ENCODE results near the gene PCDHGA3.
"Not testable (repeated sequence)": the region's sequence is repeated elsewhere in the genome, so short reads cannot be mapped to it uniquely, and the experiment has no call there.

Gene PCDHGA3

GRCh38 chr5:141349917-141350619, 6.4 kb downstream of the PCDHGA3 start, which contains the start of gene PCDHGB1:
Gene PCDHGB1, plus strand, starts transcription at chr5:141350099. Its CDS starts 162 bp downstream, at chr5:141350261.
- DNase-seq (ENCODE audit: low read depth) = no peak

GRCh38 chr5:141351591-141351990, 8.0 kb downstream of the PCDHGA3 start:
- DNase-seq (ENCODE audit: low read depth) = no peak

DNA sequence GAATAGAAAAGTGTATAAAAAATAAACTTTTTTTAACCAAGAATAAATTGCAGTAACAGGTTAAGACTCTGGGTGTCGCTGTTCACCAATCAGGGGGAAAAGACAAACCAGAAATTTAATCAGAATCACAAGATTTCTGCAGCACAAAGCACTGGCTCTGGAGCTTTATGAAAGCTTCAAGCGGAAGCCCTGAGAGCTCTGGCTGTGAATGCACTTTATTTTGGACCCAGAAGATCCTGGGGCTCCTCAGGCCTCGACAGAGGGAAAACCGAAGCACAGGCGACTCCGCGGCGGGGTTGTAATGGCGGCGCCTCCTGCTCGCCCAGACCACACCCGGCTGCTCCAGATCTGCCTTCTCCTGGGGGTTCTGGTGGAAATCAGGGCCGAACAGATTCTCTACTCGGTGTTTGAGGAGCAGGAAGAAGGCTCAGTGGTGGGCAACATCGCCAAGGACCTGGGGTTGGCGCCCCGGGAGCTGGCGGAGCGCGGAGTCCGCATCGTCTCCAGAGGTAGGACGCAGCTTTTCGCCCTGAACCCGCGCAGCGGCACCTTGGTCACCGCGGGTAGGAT, 11.4 kb downstream of the PCDHGA3 start, which contains the start of gene PCDHGA4:
PCDHGA4 (plus strand) TSS at position 122 of the 570 bp plus-strand sequence; CDS start at position 209, 87 bp downstream.
- DNase-seq (ENCODE audit: low read depth) = no peak

GRCh38 chr5:141355641-141356040, 12.0 kb downstream of the PCDHGA3 start:
- DNase-seq (ENCODE audit: low read depth) = no peak

DNA sequence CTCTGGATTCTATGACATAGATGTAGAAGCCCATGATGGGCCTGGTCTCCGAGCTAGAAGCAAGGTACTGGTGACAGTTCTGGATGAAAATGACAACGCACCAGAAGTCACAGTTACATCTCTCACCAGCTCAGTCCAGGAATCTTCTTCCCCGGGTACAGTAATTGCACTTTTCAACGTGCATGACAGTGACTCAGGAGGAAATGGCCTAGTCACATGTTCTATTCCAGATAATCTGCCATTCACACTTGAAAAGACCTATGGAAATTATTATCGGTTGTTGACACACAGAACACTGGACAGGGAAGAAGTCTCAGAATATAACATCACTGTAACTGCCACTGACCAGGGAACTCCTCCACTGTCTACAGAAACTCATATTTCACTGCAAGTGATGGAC, 12.5 kb downstream of the PCDHGA3 start:
- DNase-seq (ENCODE audit: low read depth) = no peak

GRCh38 chr5:141356950-141357349, 13.3 kb downstream of the PCDHGA3 start:
- no peak for DNase-seq (ENCODE audit: low read depth)

DNA sequence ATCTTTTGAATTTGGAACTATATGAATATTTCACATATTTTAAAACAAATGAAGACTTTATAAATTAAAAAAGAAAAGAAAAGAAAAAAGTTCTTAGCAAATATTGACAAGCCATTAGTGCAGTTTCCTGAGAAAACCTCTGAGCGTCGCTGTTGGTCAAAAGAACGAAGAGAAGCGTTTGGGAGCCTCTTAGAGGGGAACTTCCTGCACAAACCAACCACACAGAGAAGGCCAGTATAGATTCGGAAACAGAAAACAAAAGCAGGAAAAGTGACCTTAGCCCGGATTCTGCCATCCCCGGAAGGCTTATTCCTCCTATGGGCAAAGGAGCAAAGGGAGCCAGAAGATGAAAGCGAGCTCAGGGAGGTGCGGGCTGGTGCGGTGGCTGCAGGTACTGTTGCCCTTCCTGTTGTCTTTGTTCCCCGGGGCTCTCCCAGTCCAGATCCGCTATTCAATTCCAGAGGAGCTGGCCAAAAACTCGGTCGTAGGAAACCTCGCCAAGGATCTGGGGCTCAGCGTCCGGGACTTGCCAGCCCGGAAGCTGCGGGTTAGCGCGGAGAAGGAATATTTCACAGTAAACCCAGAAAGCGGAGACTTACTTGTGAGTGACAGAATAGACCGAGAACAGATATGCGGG, 16.3 kb downstream of the PCDHGA3 start, which contains the start of gene PCDHGB2:
PCDHGB2 (plus strand) TSS at position 205 of the 637 bp plus-strand sequence; CDS start at position 347, 142 bp downstream.
- DNase-seq (ENCODE audit: low read depth) = no peak

DNA sequence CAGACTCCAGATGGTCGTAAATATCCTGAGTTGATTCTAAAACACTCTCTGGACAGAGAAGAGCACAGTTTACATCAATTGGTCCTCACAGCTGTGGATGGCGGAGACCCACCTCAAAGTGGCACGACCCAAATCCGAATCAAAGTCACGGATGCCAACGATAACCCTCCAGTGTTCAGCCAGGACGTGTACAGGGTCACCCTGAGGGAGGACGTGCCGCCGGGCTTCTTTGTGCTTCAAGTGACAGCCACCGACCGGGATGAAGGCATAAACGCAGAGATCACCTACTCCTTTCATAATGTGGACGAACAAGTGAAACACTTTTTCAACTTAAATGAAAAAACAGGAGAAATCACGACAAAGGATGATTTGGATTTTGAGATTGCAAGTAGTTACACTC, 17.1 kb downstream of the PCDHGA3 start:
- no peak for DNase-seq (ENCODE audit: low read depth)

DNA sequence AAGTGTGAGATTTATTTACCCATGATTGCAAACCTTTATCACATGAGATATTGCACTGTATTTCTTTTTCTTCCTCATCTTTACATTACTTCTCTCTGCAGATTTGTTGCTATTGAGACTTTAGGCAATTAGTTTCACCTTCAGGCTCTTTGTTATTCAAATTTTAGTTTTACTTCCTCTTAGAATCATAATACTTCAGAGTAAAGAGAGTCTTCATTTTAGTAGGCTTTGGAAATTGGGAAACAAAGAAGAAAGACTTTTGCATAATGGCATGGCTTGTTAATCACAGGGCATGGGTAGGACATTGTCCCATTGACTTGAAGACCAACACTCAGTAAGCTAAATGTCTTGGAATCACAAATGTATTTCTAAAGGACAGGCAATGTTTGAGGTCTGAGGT, 19.1 kb downstream of the PCDHGA3 start:
- DNase-seq (ENCODE audit: low read depth) = no peak

- no peak for DNase-seq (ENCODE audit: low read depth)
These were observed 20.5 kb downstream of the PCDHGA3 start, which contains the start of gene PCDHGA5 for GRCh38 chr5:141363952-141364660. Gene PCDHGA5, plus strand, starts transcription at chr5:141364162. Its CDS starts 169 bp downstream, at chr5:141364331.

GRCh38 chr5:141366016-141366896, 22.6 kb downstream of the PCDHGA3 start:
- no peak for DNase-seq (ENCODE audit: low read depth)

GRCh38 chr5:141369994-141370848, 26.6 kb downstream of the PCDHGA3 start, which contains the start of gene PCDHGB3:
Gene PCDHGB3, plus strand, starts transcription at chr5:141370242. Its CDS starts 153 bp downstream, at chr5:141370395.
- no peak for DNase-seq (ENCODE audit: low read depth)

DNA sequence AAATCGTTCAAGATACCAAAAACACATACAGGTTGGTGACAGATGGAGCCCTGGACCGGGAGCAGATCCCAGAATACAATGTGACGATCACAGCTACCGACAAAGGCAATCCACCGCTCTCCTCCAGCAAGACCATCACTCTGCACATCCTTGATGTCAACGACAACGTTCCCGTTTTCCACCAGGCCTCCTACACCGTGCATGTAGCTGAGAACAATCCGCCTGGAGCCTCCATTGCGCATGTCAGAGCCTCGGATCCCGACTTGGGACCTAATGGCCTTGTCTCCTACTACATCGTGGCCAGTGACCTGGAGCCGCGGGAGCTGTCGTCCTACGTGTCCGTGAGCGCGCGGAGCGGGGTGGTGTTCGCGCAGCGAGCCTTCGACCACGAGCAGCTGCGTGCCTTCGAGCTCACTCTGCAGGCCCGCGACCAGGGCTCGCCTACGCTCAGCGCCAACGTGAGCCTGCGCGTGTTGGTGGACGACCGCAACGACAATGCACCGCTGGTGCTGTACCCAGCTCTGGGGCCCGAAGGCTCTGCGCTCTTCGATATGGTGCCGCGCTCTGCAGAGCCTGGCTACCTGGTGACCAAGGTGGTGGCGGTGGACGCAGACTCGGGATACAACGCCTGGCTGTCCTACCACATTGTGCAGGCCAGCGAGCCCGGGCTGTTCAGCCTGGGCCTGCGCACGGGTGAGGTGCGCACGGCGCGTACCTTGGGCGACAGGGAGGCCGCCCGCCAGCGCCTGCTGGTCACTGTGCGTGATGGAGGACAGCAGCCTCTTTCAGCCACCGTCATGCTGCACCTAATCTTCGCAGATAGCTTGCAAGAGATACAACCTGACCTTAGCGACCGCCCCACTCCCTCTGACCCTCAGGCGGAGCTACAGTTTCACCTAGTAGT, 28.2 kb downstream of the PCDHGA3 start:
- no peak for DNase-seq (ENCODE audit: low read depth)

- DNase-seq (ENCODE audit: low read depth) = no peak
These were observed 30.2 kb downstream of the PCDHGA3 start, which contains the start of gene PCDHGA6 for GRCh38 chr5:141373673-141374317. Gene PCDHGA6, plus strand, starts transcription at chr5:141373891. Its CDS starts 193 bp downstream, at chr5:141374084.

DNA sequence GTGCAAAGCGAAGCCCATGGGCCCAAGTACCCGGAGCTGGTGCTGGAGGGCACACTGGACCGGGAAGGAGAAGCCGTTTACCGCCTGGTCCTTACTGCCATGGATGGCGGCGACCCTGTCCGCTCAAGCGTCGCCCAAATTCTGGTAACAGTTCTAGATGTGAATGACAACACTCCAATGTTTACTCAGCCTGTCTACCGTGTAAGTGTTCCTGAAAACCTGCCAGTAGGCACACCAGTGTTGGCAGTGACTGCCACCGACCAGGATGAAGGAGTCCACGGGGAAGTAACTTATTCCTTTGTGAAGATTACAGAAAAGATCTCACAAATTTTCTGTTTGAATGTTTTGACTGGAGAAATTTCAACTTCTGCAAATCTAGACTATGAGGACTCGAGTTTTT, 31.0 kb downstream of the PCDHGA3 start:
- no peak for DNase-seq (ENCODE audit: low read depth)

DNA sequence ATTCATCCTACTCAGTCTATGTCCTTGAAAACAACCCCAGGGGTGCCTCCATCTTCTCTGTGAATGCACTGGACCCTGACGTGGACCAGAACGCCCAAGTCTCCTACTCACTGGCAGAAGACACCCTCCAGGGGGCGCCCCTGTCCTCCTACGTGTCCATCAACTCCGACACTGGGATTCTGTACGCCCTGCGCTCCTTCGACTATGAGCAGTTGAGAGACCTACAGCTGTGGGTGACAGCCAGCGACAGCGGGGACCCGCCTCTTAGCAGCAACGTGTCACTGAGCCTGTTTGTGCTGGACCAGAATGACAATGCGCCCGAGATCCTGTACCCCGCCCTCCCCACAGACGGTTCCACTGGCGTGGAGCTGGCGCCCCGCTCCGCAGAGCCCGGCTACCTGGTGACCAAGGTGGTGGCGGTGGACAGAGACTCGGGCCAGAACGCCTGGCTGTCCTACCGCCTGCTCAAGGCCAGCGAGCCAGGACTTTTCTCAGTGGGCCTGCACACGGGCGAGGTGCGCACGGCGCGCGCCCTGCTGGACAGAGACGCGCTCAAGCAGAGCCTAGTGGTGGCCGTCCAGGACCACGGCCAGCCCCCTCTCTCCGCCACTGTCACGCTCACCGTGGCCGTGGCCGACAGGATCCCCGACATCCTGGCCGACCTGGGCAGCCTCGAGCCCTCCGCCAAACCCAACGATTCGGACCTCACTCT, 32.0 kb downstream of the PCDHGA3 start:
- not testable (repeated sequence) for DNase-seq (ENCODE audit: low read depth)

- no peak for DNase-seq (ENCODE audit: low read depth)
These were observed 39.1 kb downstream of the PCDHGA3 start, which contains the start of gene PCDHGA7 for GRCh38 chr5:141382469-141383294. Gene PCDHGA7, plus strand, starts transcription at chr5:141382742. Its CDS starts 158 bp downstream, at chr5:141382900.
